HG02840 (cell line): ENCODE results near the gene KRT2.

ENCODE experiments used
- ATAC-seq: cut with Tn5 transposase; IDR thresholded peaks from one replicate; pipeline ENCODE4 v1.9.1; 2021; ENCODE audit warnings: mild to moderate bottlenecking, moderate library complexity, moderate number of reproducible peaks; ENCODE audit not compliant: unreplicated experiment, low FRiP score

The KRT2 gene

DNA sequence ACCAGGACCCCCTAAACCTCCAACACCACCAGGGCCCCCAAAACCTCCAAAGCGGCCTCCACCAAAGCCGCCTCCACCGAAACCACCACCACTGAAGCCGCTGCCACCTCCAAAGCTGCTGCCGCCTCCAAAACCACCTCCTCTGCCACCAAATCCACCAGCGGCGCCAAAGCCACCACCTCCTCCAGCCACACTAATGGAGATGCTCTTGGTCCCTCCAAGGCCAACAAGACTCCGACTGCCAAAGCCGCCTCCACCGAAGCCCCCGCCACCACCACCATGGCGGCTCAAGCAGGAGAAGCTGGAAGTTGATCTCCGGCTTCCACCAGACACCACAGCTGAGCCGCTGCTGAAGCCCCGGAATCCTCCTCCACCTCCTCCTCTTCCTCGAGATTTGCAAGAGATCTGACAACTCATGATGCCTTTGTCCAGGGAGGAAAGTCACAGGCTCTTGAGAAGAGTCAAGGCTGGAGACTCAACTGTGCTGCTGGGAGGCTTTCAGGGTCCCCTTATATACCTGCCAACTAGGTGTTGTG lies at the start of gene KRT2:
Gene KRT2, minus strand, starts transcription at position 486 of the 536 bp plus-strand sequence. Its CDS starts 69 bp downstream, at position 417.
- no peak for ATAC-seq

DNA sequence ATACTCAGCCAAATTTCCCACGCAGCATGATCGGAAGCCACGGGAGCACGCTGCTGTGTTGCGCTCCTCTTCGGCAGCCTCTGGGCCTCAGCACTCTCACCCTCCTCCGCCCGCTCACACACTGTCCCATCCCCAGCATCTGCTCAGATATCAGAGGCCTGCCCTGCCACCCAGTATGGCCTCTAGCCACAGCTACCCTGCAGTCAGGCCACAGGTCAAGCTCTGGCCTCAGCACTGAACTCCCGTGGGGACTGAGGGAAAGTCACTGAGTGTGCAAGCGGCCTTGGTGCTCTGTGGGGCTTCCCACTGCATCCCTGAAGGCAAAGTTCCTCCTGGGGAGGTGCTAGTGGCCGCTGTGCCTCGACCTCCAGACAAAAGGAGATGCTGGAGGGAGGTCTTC lies 49.3 kb upstream of the KRT2 start:
- no peak for ATAC-seq

GRCh38 chr12:52699960-52700359 lies 47.9 kb upstream of the KRT2 start:
- ATAC-seq = no peak

- no peak for ATAC-seq
Measured at GRCh38 chr12:52699373-52699772, 47.4 kb upstream of the KRT2 start.

DNA sequence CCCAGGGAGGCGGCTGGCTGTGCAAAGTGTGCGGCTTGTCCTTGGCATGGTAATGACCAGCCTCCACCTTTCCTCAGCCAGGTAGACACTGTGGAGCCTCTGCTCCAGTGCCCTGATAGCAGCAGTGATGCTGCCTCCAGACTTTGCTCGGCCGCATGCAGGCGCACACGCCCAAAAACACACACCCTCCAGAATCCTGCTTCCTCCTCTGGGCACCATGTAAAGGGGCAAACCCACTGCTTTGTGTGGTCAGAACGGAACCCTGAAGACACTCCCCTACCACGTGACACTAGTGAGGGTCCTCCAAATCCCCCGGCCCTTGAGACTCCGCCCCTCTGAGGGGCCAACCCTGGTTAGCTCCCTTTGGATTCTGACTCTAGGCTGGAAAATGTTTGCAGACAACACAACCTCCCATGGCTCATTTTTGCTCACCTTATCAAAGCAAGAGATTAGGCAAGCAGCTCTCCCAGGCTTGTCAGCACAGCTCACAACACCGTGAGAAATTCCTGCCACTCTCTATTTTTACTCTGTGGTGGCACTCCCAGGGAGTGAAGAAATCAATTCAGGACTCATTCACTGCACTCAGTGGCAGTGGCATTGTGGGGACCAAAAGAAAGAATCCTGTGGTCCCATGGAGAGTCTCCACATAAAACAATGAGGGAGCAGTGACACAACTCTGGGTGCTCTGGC lies 46.8 kb upstream of the KRT2 start:
- no peak for ATAC-seq

- no peak for ATAC-seq
Measured at GRCh38 chr12:52697058-52697582, 45.1 kb upstream of the KRT2 start.

DNA sequence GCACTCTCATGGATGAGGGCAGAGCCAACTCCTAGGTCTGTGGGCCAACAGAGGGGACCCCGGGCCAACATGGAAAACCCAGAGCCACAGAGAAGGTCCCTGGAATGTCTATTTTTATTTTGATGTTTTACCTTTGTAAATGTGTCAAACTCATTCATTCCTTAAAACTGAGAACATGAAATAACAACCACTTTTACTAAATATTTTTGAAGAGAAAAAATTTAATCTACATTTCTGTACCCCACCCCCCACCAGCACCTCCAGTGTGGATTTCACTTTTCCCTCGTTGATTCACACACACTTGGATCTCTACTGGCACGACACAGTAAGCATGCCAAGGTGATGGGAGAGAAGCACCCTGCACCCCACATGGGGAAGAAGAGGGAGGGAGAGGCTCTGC lies 44.6 kb upstream of the KRT2 start:
- no peak for ATAC-seq

DNA sequence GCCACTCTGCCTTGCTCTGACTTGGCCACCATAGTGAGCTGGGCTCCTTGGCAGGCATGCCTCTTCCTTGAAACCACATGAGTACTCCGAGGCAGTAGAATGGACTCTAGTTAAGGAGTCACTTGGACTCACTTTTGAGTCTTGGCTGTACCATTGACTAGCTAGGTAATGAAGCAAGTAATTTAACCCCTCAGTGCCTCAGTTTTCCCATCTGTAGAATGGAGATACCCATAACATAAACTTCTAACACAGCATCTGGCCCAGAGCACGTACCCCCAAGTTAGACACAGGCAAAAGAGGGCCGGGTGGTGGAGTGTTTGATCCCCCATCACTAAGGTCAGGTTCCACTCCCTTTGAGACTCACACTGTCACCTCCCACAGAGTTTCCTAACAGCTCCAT lies 43.0 kb upstream of the KRT2 start:
- no peak for ATAC-seq

DNA sequence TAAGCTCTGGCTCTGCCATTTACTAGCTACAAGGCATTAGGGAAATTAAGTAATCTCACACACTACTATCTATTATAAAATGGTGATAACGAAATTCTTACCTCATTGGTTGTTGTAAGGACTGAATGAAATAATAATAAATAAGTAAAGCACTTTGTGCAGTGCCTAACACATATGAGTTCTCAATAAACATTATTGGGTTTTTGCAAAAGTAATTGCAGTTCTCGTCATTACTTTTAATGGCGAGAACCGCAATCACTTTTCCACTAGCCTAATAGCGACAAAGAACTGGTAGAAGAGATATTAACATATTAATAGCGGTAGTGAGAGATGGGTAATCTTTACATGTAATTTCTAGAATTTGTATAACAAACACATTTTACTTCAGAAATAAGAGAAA lies 42.1 kb upstream of the KRT2 start:
- ATAC-seq = no peak

DNA sequence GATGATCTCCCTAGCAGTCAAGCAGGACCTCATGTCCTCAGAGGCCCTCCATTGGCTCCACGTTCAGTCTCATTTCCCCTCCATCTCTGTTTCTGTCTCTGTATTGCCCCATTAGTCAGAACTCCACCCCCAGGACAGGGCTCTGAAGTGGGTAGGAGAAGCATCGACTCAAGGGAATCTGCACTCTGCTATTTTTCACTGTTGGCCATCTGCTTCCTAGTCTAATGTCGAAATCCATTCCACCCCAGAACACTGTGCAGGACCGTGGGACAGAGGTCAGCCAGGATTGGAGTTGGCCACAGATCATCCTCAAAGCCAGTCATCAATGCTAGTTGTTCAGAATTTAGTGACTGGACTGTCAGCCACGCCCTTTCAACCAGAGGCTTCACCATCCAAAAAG lies 41.2 kb upstream of the KRT2 start:
- ATAC-seq = no peak

DNA sequence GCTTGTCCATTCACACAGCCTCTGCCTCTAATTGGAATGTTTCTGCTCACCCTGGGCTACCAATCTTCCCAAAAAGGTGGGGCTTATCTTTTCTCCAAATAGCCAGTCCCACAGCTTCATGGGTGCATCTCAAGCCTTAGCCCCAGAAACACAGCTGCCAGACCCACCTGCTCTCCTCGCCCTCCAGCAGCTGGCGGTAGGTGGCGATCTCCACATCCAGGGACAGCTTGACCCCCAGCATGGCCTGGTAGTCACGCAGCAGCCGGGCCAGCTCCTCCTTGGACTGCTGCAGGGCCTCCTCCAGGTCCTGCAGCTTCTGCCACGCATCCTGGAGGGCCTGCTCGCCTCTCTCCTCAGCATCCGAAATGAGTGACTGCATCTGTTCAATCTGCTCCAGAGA lies 40.2 kb upstream of the KRT2 start:
- no peak for ATAC-seq

GRCh38 chr12:52691841-52692150 lies 39.8 kb upstream of the KRT2 start:
- no peak for ATAC-seq

DNA sequence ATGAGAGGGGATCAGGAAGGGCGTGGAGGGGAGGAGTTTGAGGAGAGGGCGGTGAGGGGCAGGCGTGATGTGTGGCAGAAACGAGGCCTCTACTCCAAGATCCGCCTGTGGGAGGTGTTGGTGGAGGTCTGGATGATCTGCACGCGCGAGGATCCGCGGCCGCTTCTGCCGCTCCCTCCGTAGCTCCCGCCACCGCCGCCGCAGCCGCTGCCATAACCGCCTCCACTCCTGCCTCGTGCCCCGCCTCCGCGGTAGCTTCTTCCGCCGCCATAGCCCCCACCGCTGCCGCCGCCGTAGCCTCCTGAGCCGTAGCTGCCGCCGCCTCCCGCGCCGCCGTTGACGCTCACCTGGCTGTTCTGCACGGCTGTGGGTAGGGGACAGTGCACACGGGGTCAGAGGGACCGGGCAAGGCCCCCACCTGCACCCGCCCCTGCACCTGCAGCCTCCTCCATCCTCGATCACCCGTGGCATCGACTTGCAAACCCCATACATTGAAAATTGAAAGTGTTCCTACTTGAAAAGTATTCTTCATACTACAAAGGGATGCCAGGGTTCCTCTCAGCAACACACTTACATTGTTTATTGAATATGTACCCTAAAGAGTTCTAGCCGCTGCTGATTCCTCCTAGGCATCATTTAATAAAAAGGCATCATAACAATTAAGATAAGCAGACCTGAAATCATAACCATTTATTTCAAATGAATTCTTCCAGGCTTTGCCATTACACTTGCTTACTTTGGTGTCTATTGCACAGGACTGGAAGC lies 39.2 kb upstream of the KRT2 start:
- ATAC-seq = no peak

- ATAC-seq = no peak
Measured at GRCh38 chr12:52690351-52691075, 38.5 kb upstream of the KRT2 start.

DNA sequence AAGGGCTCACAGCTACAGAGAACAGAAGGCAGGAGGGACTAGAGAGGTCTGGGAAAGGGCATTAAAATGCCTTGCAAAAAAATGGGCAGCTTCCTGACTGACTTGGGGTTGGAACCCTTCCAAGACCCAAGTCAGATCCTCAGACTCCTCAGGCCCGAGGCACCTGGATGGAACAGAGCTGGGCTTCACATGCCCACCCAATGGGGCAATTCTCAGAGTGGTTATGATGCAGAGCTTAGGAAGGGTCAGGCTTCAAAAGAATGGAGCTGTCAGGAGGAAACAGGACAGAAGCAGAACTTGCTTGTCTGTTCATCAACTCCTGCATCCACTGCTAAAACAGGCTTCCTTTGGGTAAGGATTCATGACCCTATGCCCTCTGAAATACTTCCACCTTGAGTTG lies 37.9 kb upstream of the KRT2 start:
- ATAC-seq = no peak

DNA sequence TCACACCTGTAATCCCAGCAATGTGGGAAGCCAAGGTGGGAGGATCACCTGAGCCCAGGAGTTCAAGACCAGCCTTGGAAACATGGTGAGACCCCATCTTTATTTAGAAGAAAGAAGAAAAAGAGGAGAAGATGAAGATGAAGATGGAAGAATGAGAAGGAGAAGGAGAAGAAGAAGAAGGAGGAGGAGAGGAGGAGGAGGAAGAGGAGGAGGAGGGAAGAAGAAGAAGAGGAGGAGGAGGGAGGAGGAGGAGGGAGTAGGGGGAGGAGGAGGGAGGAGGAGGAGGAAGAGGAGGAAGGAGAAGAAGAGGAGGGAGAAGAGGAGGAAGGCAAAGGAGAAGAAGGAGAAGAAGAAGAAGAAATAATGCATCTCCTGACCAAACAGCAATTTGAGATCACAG lies 37.2 kb upstream of the KRT2 start:
- no peak for ATAC-seq

DNA sequence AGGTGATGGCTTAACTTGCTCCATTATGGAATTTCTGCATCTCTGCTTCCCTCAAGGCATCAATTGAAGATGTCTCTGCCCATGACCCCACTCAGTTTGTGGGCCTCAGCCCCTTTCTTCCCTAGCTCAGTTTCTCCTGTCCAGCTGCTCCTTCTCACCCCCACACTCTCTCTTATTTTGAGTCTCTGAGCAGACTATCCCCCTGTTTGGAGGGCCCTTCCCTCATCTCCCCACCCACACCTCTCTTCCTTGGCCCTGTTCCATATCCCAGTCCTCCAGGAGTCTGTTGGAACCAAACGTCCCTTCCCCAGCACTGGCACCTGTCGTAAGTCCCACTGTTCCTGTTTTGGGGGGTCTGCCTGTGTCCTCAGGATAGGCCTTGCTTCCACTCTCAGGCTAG lies 36.5 kb upstream of the KRT2 start:
- no peak for ATAC-seq

- ATAC-seq = no peak
Measured at GRCh38 chr12:52687497-52688385, 35.7 kb upstream of the KRT2 start.

- ATAC-seq = no peak
Measured at GRCh38 chr12:52686756-52687487, 34.9 kb upstream of the KRT2 start.

- no peak for ATAC-seq
Measured at GRCh38 chr12:52686063-52686462, 34.1 kb upstream of the KRT2 start.
